ENCODE measurements around the gene DLG2. TPM values are rescaled to one million over a fixed set of nuclear protein-coding genes. Genes with fewer than 3 reads are reported as not detected.

The DLG2 gene
- total and polyA plus RNA-seq, 2 of the 8 experiments (the other 6 are each of a cell fraction or from before 2014, with no cell fraction given): 1.7 to 14.3 TPM

DNA sequence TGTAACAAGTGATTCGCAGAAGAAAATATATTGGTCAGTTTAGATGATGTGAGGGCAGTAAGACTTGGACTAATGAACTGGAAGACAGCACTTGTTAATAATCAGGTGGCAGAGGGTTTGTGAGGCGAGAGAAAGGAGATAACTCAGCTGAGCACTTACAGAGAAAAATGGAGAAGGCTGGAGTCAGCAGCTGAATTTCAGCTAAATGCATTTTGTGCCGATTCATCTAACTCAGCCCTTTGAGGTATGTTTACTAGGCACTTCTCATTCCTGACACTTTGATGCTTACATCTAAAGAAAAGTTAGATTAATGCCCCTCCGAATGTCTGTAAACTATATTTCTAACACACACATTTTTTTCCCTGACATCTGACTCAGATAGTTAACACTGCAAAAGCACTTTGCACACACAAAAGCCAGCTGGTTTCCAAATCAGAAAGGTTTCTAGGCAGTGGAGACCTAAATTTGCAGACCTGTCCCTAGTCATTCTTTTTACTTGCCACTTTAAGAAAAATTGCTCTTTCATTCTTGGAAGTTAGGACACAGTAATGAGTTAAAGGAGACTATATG is 1481.4 kb downstream of the DLG2 start:
- no peak overlapping the region for H3K4me3 ChIP-seq (ENCODE audit: extremely low read depth in 1 of 4, insufficient read depth in 2 of 4, low read depth in 3 of 4, low read length in 4 of 4)
- no peak overlapping the region for H2BK5ac ChIP-seq (ENCODE audit: low read depth, low read length)
- no peak overlapping the region for H2BK15ac ChIP-seq (ENCODE audit: low read length)
- no peak overlapping the region for H2BK12ac ChIP-seq (ENCODE audit: low read depth, low read length)
- DNase-seq (ENCODE audit: low read depth in 1 of 2, low spot score in 2 of 2) (no peak), FAIRE-seq (no peak)
- no peak overlapping the region for H3K4ac ChIP-seq (replicated peaks; ENCODE audit: insufficient read length, low read depth, low read length)
- no peak overlapping the region for H2AK5ac ChIP-seq (ENCODE audit: low read depth, low read length)
- no peak overlapping the region for H3K23ac ChIP-seq (ENCODE audit: insufficient read length)
- H3K79me1 ChIP-seq (ENCODE audit: low read depth, low read length): no peaks in the 10 kb centered on the region
- H3K4me2 ChIP-seq (ENCODE audit: insufficient read depth in 1 of 2, low read depth in 2 of 2, low read length in 2 of 2): no peak overlapping the region
- no peaks in the 10 kb centered on the region for H3K36me3 ChIP-seq (ENCODE audit: control insufficient read depth in 2 of 4, insufficient read depth in 4 of 4, low read length in 3 of 4)
- no peaks in the 10 kb centered on the region for H4K20me1 ChIP-seq (replicated peaks in 1 of 2; ENCODE audit: control insufficient read depth in 1 of 2, insufficient read depth in 2 of 2, low read length in 2 of 2)
- POLR2A ChIA-PET (ENCODE audit: partially characterized antibody): interaction anchor here (0.6 kb wide), 1 partner anchor 148 kb away, joined by 3 read pairs; no protein-coding TSS in a partner anchor
- no peak overlapping the region for H3K18ac ChIP-seq (ENCODE audit: extremely low read depth, low read length)
- H3K4me1 ChIP-seq (replicated peaks in 1 of 4; ENCODE audit: control insufficient read depth in 3 of 4, insufficient read depth in 4 of 4, low read length in 3 of 4): no peaks in the 10 kb centered on the region
- no peaks in the 10 kb centered on the region for H3K27me3 ChIP-seq (replicated peaks in 1 of 4; ENCODE audit: control insufficient read depth in 3 of 4, extremely low read depth in 1 of 4, insufficient read depth in 3 of 4, low read length in 3 of 4)
- H3K56ac ChIP-seq (replicated peaks; ENCODE audit: insufficient read length, low read depth, low read length): no peak overlapping the region
- H4K91ac ChIP-seq (replicated peaks; ENCODE audit: insufficient read length, low read length): no peak overlapping the region
- no peak overlapping the region for H3K9ac ChIP-seq (replicated peaks in 1 of 4; ENCODE audit: extremely low read depth in 1 of 4, low read depth in 3 of 4, low read length in 3 of 4)
- no peak overlapping the region for H4K5ac ChIP-seq (ENCODE audit: insufficient read length, low read depth, low read length)
- H3K14ac ChIP-seq (ENCODE audit: insufficient read length): no peak overlapping the region
- no peak overlapping the region for H4K8ac ChIP-seq (ENCODE audit: extremely low read depth, insufficient read depth, low read length)
- H3K23me2 ChIP-seq (ENCODE audit: low read depth, low read length): no peaks in the 10 kb centered on the region
- H2BK20ac ChIP-seq (ENCODE audit: low read length): no peak overlapping the region
- no peaks in the 10 kb centered on the region for H3K79me2 ChIP-seq (ENCODE audit: control insufficient read depth in 1 of 2, insufficient read depth in 2 of 2, low read length in 2 of 2)
- 90% methylated on average over 4 of the region's 4 CpGs; no CpG with 5 or more reads in 1 of the 2 experiments for WGBS, 2 experiments (ENCODE audit: extremely low coverage in 1 of 2, insufficient coverage in 1 of 2, insufficient read length in 1 of 2, insufficient replicate concordance in 2 of 2, low coverage in 1 of 2, low lambda C conversion rate in 2 of 2, missing lambda C conversion rate in 1 of 2)
- no peak overlapping the region for H2BK120ac ChIP-seq (replicated peaks; ENCODE audit: low read depth, low read length)
- 0 out of 2 replicates have a peak overlapping the region, but pooled peaks have one; percentile 38 for H2AFZ ChIP-seq (ENCODE audit: low read length)
- H3K27ac ChIP-seq (ENCODE audit: low read depth, low read length): no peak overlapping the region
- no peaks in the 10 kb centered on the region for H3K9me3 ChIP-seq (ENCODE audit: insufficient read depth in 2 of 2, low read depth in 1 of 2, low read length in 1 of 2)
- CTCF ChIA-PET (ENCODE audit: partially characterized antibody): interaction anchor here (0.9 to 2.9 kb wide), 8 partner anchors 9 to 325 kb away, joined by 3 to 19 read pairs (median 3); no protein-coding TSS in a partner anchor
- no peak for TF ChIP-seq GTF2F1 (IDR thresholded peaks at IDR 0.05; ENCODE audit: borderline replicate concordance, low read depth, low read length)
- TF ChIP-seq JUN (IDR thresholded peaks at IDR 0.05; ENCODE audit: low read depth, low read length): no peak
- TF ChIP-seq SP2 (IDR thresholded peaks at IDR 0.05; ENCODE audit: low read length): no peak
- TF ChIP-seq KDM4A (IDR thresholded peaks at IDR 0.05; ENCODE audit: low read depth, low read length, severe bottlenecking): no peak
